NCI-H226 (cell line): ENCODE data around the gene RANBP9.

Experiments
- DNase-seq: peaks from one replicate; pipeline ENCODE4 v3.0.0-alpha.2; 2015

RANBP9 gene

DNA sequence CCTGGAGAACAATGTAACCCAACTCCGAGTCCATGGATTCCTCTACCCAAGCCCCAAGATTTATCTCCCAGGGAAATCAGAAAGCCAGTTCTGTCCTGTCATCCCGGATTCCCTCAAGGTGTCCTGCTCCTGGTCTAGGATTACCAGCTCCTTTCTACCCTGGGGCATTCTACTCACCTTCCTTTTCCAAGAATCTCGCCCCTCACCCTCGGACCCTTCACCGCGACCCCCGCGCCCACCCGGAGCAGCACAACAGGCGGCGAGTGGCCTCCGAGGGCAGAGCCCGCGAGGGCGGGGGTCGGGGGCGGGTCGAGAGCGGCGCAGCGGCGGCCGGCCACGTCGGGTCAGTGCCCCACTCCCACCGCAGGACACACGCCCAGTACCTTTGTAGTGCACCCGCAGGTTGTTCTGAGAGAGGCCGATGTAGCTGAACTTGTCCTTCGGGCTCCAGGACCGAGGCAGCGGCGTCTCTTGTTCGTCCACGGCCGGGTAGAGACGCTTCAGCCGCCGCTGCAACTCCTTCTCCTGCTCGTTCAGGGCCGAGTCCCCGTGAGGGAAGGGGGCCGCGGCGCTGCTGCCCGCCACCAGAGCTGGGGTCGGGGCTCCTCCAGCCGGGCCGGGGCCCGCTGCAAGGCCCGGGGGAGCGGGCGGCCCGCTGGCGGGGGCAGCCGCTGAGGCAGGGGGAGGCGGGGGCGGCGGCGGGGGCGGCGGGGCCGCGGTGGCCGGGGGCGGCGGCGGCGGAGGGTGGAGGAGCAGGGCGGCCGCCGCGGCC, 897 bp downstream of the RANBP9 start:
- no peak for DNase-seq

DNA sequence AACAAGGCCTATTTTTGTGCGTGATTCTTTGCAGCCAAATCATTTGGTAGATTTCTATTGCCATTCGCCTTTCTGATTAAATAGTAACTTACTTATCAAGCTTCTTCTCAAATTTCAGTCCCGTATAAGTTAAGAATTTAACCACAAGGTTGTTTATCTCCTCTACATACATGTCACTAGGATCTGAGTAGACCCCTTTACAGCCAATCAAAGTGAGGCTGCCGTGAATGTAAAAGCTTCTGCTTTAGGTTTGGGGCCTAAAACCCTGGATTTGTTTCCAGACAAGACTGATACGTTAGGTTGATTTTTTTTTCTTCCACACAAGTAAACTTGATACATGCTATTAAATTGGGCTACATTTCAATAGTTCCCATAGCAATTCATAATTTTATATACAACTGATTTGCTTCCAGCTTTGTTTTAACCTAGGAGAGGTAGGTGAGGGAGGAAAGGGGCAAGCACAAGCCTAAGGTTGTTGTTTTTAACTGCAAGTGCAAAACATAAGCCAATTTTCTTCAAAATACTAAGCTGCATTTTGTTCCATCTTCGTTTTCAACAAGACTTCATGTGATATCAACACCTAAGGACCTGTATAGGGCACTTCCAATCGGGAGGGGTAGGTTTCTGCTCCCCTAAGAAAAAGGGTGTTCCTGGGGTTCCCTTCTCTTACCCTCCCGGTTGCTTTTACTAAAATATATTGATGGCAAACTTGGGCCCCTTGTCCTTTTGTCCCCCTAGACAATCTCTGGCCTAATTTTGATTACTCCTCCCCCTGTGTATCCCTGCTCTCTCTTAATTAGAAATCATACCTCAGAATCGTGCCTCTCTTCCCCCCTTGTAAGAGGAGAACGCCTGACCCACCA, 1.7 kb downstream of the RANBP9 start:
- DNase-seq = peak; percentile 34

- no peak for DNase-seq
Measured at GRCh38 chr6:13708736-13709135, 2.9 kb downstream of the RANBP9 start.

- DNase-seq = no peak
Measured at GRCh38 chr6:13703496-13703895, 8.1 kb downstream of the RANBP9 start.

GRCh38 chr6:13702809-13703302, 8.8 kb downstream of the RANBP9 start:
- no peak for DNase-seq

- no peak for DNase-seq
Measured at GRCh38 chr6:13700232-13700631, 11.4 kb downstream of the RANBP9 start.

- no peak for DNase-seq
Measured at GRCh38 chr6:13698715-13699114, 12.9 kb downstream of the RANBP9 start.

DNA sequence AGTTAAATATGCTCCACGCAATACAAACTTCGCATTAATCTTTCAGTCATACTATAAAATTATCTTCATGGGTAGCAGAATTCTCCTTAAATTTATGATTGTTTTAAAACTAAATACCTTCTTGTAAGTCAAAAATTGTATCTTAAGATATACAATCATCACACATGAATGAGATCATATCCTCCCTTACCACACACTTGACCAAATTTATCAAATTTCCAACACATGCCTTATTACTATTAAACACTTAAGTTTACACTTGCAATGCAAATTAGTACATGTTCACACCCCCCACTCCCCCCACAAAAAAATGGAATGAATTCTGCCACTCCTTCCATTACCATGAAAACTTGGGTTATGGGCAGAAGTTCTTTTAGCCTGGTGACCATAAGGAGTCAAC, 13.8 kb downstream of the RANBP9 start:
- DNase-seq = no peak

DNA sequence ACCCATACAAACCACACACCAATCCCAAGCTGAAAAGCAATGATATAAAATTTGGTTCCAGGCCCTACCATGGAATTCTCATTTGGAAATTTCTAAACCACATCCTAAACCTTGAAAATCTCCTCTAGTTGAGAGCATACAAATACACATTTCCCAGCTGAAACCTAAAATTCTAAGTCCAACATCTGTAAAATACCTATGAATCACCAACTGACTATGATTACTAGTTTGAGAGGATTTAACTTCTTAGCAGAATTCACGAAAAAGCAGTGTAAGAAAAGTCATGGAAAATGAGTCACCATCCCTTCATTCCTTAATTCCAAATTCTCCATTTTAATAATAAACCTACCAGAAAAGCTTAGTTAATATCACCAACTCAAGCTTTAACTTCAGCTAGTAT, 15.4 kb downstream of the RANBP9 start:
- peak; percentile 50 for DNase-seq

DNA sequence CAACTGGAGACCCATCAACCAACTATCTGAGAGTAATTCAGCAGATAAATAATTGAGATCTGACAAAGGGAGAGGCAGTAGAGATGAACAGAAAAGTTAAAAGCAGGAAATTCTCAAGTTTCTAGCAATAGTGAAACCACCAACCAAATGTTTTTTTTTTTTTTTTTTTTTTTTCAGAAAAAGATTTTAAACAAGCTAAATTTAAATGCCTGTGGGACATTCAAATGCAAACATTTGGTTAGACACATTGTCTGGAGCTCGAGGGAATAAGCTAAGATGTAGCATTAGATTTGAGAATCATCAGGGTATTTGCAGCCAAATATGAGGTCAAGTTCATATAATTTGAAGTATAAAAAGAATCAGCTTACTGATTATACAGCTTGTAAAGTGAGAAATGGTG, 16.4 kb downstream of the RANBP9 start:
- DNase-seq = no peak

- DNase-seq = no peak
Measured at GRCh38 chr6:13694562-13694961, 17.1 kb downstream of the RANBP9 start.

DNA sequence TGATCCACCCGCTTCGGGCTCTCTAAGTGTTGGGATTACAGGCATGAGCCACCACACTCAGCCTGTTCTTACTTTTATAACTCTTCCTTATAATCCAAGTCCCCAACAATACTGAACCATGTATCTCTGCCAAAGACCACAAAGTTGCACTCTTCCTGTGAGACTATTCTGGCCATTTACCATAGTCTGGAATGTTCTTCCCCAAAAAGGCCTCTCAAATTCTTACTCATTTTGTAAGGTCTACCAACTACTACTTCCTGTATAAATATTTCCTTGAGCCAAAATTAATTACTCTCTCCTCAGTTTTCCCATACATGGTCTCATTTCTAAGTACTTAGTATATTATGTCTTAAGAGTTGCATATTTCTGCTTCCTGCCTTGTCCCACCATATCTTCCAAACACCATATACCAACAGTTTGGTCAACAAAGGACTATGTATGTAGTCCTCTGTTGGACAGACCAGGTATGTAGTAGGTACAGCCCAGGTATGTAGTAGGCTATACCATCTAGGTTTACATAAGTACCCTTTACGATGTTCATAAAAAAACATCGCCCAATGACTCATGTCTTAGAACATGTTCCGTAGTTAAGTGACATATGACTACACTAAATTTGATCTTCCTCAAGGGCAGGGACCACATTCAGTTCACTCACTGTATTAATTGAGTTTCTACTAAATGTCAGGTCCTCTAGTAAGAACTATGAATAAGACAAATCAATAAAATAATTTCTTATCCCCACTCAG, 22.0 kb downstream of the RANBP9 start:
- DNase-seq = no peak

DNA sequence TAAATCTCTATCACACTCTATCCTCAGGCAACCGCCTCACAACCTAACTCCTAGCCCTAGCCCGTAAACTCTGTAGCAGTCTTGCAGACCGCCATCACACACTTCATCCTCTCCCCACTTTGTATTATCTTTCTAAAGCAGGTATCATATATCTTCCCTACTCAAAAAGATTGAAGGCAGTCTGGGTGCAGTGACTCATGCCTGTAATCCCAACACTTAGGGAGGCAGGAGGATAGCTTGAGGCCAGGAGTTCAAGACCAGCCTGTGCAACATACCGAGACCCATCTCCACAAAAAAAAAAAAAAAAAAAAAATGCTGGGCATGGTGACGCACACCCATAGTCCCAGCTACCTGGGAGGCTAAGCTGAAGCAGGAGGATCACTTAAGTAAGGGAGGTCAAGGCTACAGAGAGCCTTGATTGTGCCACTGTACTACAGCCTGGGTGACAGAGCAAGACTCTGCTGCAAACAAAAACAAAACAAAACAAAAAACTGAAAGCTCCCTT, 22.9 kb downstream of the RANBP9 start:
- no peak for DNase-seq

DNA sequence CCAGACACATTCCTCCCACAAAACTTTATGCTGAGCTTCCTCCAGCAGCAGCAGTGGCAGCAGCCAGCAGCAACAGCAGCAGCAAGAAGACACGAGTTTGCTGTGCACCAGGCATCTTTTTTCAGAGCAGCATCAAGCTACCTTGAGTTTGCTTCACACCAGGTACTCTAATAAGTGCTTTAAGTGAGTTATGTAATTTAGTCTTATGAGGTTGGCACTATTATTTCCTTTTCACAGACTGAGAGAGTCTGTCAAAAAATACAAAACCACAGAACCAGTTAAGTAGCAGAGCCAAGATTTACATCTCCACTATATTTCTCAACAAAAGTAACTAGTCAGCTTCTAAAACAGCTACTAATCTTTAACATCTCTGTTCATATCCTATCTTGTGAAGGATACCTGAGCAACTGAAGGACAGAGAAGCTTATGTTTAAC, 23.7 kb downstream of the RANBP9 start:
- no peak for DNase-seq

- no peak for DNase-seq
Measured at GRCh38 chr6:13684855-13685254, 26.8 kb downstream of the RANBP9 start.

DNA sequence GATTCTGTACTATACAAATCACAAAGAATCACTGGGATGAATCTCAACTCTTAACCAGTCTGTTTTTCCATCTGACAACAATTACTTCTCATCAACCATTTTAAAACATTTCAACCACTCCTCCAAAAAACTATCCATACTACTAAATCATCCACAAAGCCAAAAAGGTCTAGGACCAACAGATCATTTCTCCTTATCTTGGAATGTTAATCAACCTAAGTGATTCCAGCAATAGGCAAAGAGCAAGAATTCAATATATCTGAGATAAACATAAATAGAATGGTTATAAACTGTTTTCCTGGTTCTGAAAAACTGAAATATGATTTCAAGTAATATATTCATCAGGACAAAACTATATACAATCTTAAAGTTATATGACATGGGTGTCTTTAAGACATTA, 28.6 kb downstream of the RANBP9 start:
- no peak for DNase-seq

- no peak for DNase-seq
Measured at GRCh38 chr6:13682346-13682745, 29.3 kb downstream of the RANBP9 start.

DNA sequence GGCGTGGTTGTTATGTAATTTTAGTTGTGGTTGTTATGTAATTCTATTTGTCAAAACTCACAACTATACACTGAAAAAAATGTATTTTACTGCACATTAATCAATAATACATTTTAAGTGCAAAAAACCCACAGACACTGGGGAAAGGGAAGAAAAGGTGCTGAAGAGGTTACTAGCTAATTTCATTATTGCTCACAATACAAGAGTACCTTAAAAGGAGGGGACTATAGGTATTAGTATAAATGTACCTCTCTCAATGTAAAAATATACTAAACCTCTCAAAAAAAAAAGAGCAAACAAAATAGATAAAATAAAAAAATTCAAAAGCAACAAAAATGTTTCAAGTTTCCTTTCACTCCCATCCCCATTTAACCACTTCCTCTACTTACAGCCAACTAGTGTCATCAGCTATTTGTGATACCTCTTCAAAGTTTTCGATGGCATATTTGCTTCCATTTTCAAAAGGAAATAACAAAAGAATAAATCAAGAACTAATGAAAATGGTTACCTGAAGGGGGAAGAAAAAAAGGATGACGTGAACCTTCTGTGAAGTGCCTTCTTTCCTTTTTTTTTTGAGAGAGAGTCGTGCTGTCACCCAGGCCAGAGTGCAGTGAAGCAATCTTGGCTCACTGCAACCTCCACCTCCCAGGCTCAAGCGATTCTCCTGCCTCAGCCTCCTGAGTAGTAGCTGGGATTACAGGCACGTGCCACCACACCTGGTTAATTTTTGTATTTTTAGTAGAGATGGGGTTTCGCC, 30.2 kb downstream of the RANBP9 start:
- no peak for DNase-seq

DNA sequence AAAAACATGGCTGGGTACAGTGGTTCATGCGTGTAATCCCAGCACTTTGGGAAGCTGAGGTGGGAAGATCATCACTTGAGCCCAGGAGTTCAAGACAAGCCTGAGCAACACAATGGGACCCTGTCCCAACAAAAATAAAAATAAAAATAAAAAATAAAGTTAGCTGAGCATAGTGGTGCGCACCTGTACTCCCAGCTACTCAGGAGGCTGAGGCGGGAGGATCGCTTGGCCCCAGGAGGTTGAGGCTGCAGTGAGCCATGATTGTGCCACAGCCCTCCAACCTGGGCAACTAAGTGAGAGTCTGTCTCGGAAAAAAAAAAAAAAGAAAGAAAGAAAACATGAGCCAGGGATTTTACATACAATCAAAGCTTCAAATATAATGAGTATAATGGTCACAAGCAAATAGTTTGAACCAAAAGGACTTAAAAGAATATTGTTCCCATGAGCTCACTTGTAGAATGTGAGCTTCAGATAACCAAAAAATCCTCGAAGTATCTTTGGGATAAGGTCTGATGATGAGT, 31.1 kb downstream of the RANBP9 start:
- no peak for DNase-seq

- no peak for DNase-seq
Measured at GRCh38 chr6:13679996-13680395, 31.6 kb downstream of the RANBP9 start.

DNA sequence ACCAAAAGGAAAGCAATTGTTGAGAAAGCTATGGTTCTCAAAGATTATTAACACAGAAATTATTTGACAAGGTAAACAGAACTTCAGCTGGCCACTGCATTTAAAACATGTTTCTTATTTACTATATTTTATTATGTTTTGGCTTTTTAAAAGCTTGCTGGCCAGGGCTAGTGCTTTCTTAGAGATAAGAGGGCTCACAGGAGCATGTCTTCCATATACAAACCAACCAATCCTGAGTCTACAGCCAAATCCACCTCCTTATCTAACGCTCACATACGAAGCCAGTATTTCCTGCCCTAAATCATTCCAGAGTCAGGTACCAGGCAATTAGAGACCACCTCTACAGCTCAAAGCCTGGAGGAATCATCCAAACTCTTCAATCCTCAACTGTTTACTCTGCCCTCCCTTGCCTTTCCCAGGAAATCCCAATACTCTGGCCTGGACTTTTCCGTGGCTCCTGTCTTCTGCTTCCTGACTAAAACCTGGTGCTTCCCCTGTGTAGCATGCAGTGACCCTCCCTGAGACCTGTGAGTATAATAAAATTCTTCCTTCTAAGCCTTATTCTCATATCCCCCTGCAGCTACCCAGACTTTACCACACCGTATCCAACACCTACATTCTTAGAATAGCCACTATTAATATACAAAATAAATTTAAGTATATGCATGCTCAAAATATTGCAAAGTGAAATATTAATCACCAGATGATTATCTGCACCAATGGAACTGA, 33.2 kb downstream of the RANBP9 start:
- peak; percentile 39 for DNase-seq
